Activated CD4-positive, alpha-beta T cell treated with anti-CD3 and anti-CD28 coated beads, Interleukin-2, amount 10 ng/mL, durations not matched to agents 24 days and 14 days (primary cell): Measurements from ENCODE around the gene PLPP1. TPM values are rescaled to one million over a fixed set of nuclear protein-coding genes. Genes with fewer than 3 reads are reported as not detected.
A peak's percentile ranks its signal among the peaks of the same experiment; 100 is the strongest.

Source experiments
- DNase-seq: peaks from one replicate; pipeline ENCODE4 v3.0.0; 2022
- H3K27ac Mint-ChIP-seq: one replicate; pipeline ENCODE4 v1.8.0; 2022; ENCODE audit warnings: mild to moderate bottlenecking, mixed read lengths
- H3K27me3 Mint-ChIP-seq: one replicate; pipeline ENCODE4 v1.8.0; 2022; ENCODE audit warnings: mixed read lengths
- H3K36me3 Mint-ChIP-seq: one replicate; pipeline ENCODE4 v1.8.0; 2022; ENCODE audit warnings: low read depth, mild to moderate bottlenecking, mixed read lengths
- H3K4me1 Mint-ChIP-seq: one replicate; pipeline ENCODE4 v1.8.0; 2021; ENCODE audit warnings: mixed read lengths
- H3K4me3 Mint-ChIP-seq: one replicate; pipeline ENCODE4 v1.8.0; 2022; ENCODE audit warnings: mild to moderate bottlenecking, moderate library complexity, mixed read lengths
- H3K9me3 Mint-ChIP-seq: one replicate; pipeline ENCODE4 v1.8.0; 2021; ENCODE audit warnings: mixed read lengths
- intact Hi-C: fragments of 100-400 bp; cut with micrococcal nuclease; formaldehyde crosslinking; loops from one replicate; pipeline ENCODE4 v1.15.1; 2023
- total RNA-seq: library from RNA; stranded (reverse); gene quantifications from 2 replicates; pipeline ENCODE4 v1.2.3, GENCODE V29; 2022

Gene PLPP1
- total RNA-seq, 1 donor from 2014 or later: 33.9 TPM

DNA sequence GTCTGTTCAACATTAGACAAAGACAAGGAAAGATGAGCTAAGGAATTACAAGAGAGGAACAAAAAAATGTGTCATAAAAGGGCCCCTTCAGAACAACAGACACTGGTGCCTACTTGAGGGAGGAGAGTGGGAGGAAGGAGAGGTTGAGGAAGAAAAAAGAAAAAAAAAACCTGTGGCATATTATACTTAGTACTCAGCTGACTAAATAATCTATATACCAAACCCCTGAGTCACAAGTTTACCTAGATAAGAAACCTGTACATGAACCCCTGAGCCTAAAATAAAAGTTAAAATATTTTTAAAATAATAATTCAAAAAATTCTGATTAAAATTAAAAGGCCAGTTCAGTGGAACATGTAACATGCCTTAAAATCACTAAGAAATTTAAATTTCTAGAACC lies 119.7 kb downstream of the PLPP1 start:
- Mint-ChIP-seq H3K27me3 (no peaks in the 10 kb centered on the region), H3K9me3 (no peaks in the 10 kb centered on the region), H3K4me1 (peaks cover 10% of the 10 kb centered on the region), H3K27ac (no peak overlapping the region), H3K4me3 (no peak overlapping the region), H3K36me3 (peaks cover 39% of the 10 kb centered on the region)
- no peak for DNase-seq
- intact Hi-C loops: loop anchor here (10.0 kb wide), 1 partner anchor 240 kb away; the partner anchor contains the start of gene CDC20B

DNA sequence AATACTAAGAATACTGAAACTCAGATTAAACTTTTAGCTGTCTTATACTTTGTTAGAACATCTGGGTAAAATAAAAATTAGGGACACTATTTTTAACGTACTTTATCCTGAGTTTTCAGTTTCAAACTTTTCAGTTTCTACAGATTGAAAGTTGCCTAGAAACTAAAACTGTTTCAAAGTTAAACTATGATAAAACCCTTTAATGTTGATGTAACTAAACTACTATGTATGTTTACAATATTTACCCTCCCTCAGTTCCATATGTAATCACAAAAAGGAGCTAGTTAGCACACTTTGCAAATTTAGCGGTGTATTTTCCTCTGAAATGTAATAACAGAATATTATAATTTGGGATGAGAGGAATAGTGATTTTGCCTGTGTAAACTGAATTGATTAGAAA lies 121.1 kb downstream of the PLPP1 start:
- no peaks in the 10 kb centered on the region for H3K9me3 Mint-ChIP-seq
- intact Hi-C loops: loop anchor here (10.0 kb wide), 1 partner anchor 239 kb away; the partner anchor contains the start of gene CDC20B
- H3K4me1 Mint-ChIP-seq: peaks cover 8% of the 10 kb centered on the region
- H3K4me3 Mint-ChIP-seq: no peak overlapping the region
- H3K27ac Mint-ChIP-seq: no peak overlapping the region
- H3K27me3 Mint-ChIP-seq: no peaks in the 10 kb centered on the region
- DNase-seq: no peak
- H3K36me3 Mint-ChIP-seq: peaks cover 36% of the 10 kb centered on the region

DNA sequence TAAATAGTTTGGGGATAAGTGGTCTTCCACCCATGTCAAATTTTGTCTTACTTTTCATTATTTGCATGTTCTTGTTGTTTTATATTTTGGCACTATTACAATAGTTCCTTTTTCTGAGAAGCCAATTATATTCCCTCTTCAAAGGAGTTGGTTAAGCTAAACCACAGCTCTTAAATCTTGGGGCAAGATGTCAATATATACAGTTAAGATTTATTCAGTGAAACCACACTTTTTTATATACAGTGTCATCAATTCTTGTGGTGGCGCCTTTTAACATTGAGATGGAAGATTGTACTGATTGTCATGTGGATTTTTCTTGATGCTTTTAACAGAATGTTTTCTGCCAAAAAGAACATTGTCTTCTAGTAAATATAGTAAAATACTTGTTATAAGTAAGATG lies 122.9 kb downstream of the PLPP1 start:
- Mint-ChIP-seq H3K4me3 (no peak overlapping the region), H3K27me3 (no peaks in the 10 kb centered on the region), H3K4me1 (peaks cover 8% of the 10 kb centered on the region), H3K27ac (no peak overlapping the region), H3K36me3 (peaks cover 40% of the 10 kb centered on the region), H3K9me3 (no peaks in the 10 kb centered on the region)
- no peak for DNase-seq
- intact Hi-C loops: loop anchor here (10.0 kb wide), 1 partner anchor 237 kb away; the partner anchor contains the start of gene CDC20B

DNA sequence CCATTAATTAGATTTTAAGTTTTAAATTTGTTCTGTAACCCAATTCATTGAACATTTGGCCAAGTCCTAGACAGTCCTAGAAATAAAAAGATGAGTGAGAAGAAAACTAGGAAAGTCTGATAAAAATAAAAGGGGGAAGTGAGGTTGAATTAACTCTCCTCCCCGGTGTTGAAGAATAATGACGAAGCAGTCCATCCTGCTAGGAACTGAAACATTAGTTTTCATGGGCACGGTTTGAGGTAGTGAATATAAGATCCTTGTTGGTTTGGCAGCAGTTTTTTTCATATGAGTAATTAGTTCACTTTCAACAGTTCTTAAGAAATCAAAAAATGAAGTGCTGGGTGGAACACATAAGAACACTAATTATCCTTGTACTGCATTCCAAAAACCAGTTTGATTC lies 123.9 kb downstream of the PLPP1 start:
- H3K4me3 Mint-ChIP-seq: no peak overlapping the region
- no peaks in the 10 kb centered on the region for H3K27me3 Mint-ChIP-seq
- intact Hi-C loops: loop anchor here (10.0 kb wide), 1 partner anchor 236 kb away; the partner anchor contains the start of gene CDC20B
- H3K4me1 Mint-ChIP-seq: peaks cover 8% of the 10 kb centered on the region
- no peaks in the 10 kb centered on the region for H3K9me3 Mint-ChIP-seq
- H3K36me3 Mint-ChIP-seq: peaks cover 37% of the 10 kb centered on the region
- H3K27ac Mint-ChIP-seq: no peak overlapping the region
- DNase-seq: no peak

DNA sequence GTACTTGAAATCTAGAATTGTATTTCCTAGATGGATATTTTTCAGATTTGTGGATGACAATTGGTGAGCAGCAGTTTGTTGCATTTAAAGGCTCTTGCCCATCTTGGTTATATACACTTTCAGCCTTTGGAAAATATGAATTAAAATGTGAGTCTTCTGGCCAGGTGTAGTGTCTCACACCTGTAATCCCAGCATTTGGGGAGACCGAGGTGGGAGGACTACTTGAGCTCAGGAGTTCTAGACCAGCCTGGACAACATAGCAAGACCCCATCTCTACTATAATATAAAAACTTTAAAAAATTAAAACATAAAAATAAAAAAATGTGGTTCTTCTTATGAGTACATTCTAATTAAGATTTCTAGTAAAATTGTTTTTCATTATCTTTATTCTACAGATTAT lies 125.0 kb downstream of the PLPP1 start:
- H3K27ac Mint-ChIP-seq: no peak overlapping the region
- H3K4me3 Mint-ChIP-seq: no peak overlapping the region
- peaks cover 6% of the 10 kb centered on the region for H3K4me1 Mint-ChIP-seq
- DNase-seq: no peak
- no peaks in the 10 kb centered on the region for H3K27me3 Mint-ChIP-seq
- no peaks in the 10 kb centered on the region for H3K9me3 Mint-ChIP-seq
- intact Hi-C loops: loop anchor here (10.0 kb wide), 1 partner anchor 235 kb away; the partner anchor contains the start of gene CDC20B
- peaks cover 34% of the 10 kb centered on the region for H3K36me3 Mint-ChIP-seq

DNA sequence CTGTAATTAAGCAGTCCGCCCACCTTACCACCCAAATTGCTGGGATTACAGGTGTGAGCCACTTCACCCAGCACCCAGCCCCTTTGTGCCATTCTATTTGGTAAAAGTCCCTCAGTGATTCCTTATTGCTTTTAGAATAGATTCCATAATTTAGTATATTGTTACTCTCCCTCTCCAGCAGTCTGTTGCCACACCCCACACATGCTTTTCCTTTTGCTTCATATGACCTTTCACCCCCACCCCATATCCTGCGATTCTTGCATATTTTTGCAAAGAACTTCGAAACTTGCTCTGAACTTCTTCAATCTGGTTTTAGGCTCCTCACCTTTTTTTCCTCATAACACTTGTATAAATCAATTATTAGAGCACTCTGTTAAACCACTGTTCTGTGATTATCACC lies 126.8 kb downstream of the PLPP1 start:
- intact Hi-C loops: loop anchor here (2.0 kb wide), 1 partner anchor 285 kb away; no protein-coding TSS in a partner anchor

DNA sequence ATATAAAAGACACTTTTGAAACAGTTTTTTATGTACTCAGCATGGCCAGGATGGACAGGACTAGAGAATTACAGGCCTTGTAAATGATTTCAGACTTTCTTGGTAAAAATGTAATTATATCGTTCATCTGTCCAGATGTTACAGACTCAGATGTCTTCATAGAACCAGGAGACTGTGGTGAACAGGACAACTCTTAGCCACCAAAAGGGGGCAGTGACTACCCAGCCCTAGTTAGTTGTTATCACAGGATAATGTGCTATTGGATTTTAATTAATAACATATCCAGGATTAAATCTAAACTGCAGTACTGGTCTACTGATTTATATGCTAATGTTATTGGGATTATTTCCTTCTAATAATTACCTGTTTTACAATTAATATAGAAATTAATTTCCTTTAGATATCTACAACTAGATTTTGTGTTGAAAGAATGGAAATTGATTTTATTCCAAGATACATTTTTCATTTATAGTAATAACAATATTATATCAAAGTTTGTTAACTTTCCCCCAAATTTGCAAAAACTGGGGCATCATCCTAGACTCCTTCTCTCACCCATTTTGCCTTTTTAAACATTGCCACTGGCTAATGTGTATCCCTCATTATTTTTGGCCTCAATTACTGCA lies 127.6 kb downstream of the PLPP1 start:
- Mint-ChIP-seq H3K27ac (no peak overlapping the region), H3K9me3 (no peaks in the 10 kb centered on the region), H3K4me1 (peaks cover 6% of the 10 kb centered on the region), H3K4me3 (no peak overlapping the region), H3K36me3 (peaks cover 27% of the 10 kb centered on the region), H3K27me3 (no peaks in the 10 kb centered on the region)
- intact Hi-C loops: loop anchor here (2.0 kb wide), 1 partner anchor 286 kb away; no protein-coding TSS in a partner anchor
- DNase-seq: peak; percentile 65

More for the DNA sequence above, 126.8 kb downstream of the PLPP1 start:
- peaks cover 6% of the 10 kb centered on the region for H3K4me1 Mint-ChIP-seq
- no peaks in the 10 kb centered on the region for H3K27me3 Mint-ChIP-seq
- H3K27ac Mint-ChIP-seq: no peak overlapping the region
- no peak for DNase-seq
- peaks cover 27% of the 10 kb centered on the region for H3K36me3 Mint-ChIP-seq
- H3K9me3 Mint-ChIP-seq: no peaks in the 10 kb centered on the region
- H3K4me3 Mint-ChIP-seq: no peak overlapping the region

DNA sequence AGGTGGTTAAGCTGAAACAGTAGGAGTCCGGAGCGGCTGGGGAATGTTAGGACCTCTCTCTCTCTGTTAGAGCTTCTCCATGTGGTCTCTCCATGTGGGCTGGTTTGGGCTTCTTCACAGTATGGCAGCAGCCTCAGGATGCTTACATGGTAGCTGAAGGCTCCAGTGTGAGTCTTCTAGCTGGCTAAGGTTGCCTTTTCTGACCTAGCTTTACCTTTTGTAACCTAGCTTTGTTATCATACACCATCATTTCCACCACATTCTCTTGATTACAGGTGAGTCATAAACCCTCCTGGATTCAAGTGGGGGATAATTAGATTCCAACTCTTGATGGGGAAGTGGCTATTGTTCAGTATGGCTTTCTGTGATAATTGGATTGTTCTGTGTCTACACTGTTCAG lies 128.5 kb downstream of the PLPP1 start:
- peaks cover 32% of the 10 kb centered on the region for H3K36me3 Mint-ChIP-seq
- intact Hi-C loops: loop anchor here (2.0 kb wide), 1 partner anchor 287 kb away; no protein-coding TSS in a partner anchor
- H3K4me3 Mint-ChIP-seq: no peak overlapping the region
- no peak overlapping the region for H3K27ac Mint-ChIP-seq
- no peak for DNase-seq
- no peaks in the 10 kb centered on the region for H3K27me3 Mint-ChIP-seq
- peaks cover 3% of the 10 kb centered on the region for H3K4me1 Mint-ChIP-seq
- H3K9me3 Mint-ChIP-seq: no peaks in the 10 kb centered on the region

DNA sequence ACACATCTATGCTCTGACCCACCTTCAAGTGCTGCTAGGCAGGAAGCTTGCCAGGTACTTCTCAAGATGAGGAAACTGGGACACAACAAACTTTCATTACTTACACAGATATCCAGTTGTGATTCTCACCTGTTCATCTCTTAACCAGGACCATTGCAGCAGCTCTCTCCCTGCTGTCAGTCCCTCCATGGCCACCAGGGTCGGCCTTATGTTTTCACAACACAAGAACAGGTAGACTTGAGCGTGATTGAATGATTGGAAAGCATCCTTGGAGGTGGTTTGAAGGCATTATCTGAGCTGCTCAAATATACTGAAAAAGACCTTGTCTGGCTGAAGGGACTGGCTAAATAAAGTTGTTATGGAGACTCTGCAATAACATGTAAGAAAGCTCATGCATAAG lies 132.6 kb downstream of the PLPP1 start:
- Mint-ChIP-seq H3K27me3 (no peaks in the 10 kb centered on the region), H3K4me3 (no peak overlapping the region)
- DNase-seq: no peak

DNA sequence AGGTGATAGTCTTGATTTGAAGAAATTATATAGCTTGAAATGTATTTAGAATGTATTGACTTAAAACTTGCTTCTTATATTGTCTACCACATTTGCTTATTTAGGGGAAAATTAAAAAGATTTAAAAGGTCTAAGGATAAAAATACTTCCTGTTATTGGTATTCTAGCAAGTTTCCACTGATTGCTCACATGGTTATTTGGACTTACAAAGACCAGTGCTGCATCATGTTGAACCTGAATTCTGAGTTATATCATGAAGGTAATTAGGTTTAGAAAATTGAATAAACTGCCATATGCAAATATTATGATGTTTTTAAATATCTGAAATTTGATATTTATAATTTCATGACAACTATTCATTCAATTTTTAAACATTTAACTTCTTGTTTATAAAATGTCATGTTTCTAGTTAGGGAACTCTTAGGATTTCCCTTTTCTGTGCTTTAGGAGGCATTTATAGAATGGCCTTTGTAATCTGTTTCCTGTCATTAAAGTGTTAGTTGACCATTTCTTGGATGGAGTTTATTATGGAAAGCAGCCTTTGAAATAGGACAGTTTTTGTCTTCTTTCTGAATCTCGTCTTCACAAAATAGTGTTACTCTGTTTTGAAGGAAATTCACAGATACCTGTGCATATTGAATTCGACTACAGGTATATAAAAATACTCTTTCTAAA lies 141.1 kb downstream of the PLPP1 start:
- Mint-ChIP-seq H3K4me1 (peaks cover 4% of the 10 kb centered on the region), H3K27ac (no peak overlapping the region)

More for the DNA sequence above, 132.6 kb downstream of the PLPP1 start:
- no peaks in the 10 kb centered on the region for H3K4me1 Mint-ChIP-seq
- intact Hi-C loops: no loop called here
- H3K9me3 Mint-ChIP-seq: no peaks in the 10 kb centered on the region
- H3K36me3 Mint-ChIP-seq: peaks cover 26% of the 10 kb centered on the region
- H3K27ac Mint-ChIP-seq: no peak overlapping the region

DNA sequence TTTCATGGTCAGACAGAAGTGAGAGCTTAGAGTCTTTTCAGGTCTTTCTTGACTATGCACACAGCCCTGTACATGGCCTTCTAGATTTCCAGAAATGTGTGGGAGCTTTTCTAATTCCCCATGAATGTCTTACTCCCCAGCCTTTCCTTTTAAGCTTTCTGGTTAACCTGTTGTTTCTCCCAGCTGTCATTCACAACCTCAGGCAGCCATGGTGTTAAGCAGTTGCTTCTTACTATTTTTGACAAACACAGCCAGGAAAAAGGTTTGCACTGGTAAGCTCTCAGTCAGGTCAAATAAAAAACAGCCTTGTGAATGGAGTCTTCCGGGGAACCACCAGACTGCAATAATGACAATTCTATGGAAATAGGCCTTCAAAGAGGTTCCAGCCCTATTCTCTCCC lies 142.1 kb downstream of the PLPP1 start:
- H3K4me1 Mint-ChIP-seq: peaks cover 4% of the 10 kb centered on the region
- peaks cover 66% of the 10 kb centered on the region for H3K36me3 Mint-ChIP-seq
- H3K9me3 Mint-ChIP-seq: peaks cover 3% of the 10 kb centered on the region
- intact Hi-C loops: loop anchor here (10.0 kb wide), 1 partner anchor 48 kb away; no protein-coding TSS in a partner anchor
- no peak overlapping the region for H3K4me3 Mint-ChIP-seq
- H3K27ac Mint-ChIP-seq: no peak overlapping the region
- DNase-seq: no peak
- no peaks in the 10 kb centered on the region for H3K27me3 Mint-ChIP-seq

More for the DNA sequence above, 141.1 kb downstream of the PLPP1 start:
- peaks cover 62% of the 10 kb centered on the region for H3K36me3 Mint-ChIP-seq
- no peak overlapping the region for H3K4me3 Mint-ChIP-seq
- intact Hi-C loops: loop anchor here (10.0 kb wide), 1 partner anchor 49 kb away; no protein-coding TSS in a partner anchor
- DNase-seq: no peak
- no peaks in the 10 kb centered on the region for H3K27me3 Mint-ChIP-seq
- peaks cover 3% of the 10 kb centered on the region for H3K9me3 Mint-ChIP-seq

DNA sequence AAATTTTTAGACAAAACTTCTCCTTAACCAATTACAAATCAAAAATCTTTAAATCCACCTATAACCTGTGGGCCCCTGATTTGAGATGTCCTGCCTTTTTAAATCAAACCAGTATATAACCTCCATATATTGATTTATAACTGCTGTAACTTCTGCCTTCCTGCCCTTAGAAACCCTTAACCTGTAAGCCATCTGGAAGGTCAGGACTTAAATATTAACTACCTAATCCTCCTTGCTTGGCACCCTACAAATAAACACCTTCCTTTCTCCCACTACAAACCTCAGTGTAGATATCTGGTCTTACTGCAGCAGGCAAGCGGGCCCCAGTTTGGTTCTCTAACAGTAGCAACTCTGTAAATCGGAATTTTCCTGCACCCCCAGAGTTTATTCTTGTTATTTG lies 143.1 kb downstream of the PLPP1 start:
- intact Hi-C loops: loop anchor here (10.0 kb wide), 1 partner anchor 47 kb away; no protein-coding TSS in a partner anchor

DNA sequence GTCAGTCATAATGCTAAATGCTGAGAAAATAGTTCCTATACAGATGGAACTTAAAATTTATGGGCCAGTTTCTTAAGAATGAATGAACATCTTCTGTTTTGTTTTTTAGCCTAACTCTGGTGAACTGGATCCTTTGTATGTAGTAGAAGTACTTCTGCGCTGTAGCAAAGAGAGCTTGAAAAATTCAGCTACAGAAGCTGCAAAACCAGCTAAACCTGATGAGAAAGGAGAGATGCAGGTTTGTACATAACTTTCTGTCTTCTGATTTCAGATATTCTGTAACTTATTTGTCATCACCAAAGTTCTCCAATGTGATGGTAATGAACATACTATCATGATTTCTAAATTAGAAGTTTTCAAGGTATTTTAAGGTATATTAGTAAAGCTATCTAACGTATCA lies 146.9 kb downstream of the PLPP1 start:
- DNase-seq: no peak
- H3K4me3 Mint-ChIP-seq: no peak overlapping the region
- peaks cover 12% of the 10 kb centered on the region for H3K9me3 Mint-ChIP-seq
- H3K27ac Mint-ChIP-seq: no peak overlapping the region
- H3K36me3 Mint-ChIP-seq: peaks cover 70% of the 10 kb centered on the region
- peaks cover 18% of the 10 kb centered on the region for H3K4me1 Mint-ChIP-seq
- H3K27me3 Mint-ChIP-seq: no peaks in the 10 kb centered on the region
- intact Hi-C loops: no loop called here

More for the DNA sequence above, 143.1 kb downstream of the PLPP1 start:
- H3K36me3 Mint-ChIP-seq: peaks cover 64% of the 10 kb centered on the region
- H3K4me1 Mint-ChIP-seq: peaks cover 4% of the 10 kb centered on the region
- no peak overlapping the region for H3K27ac Mint-ChIP-seq
- no peaks in the 10 kb centered on the region for H3K27me3 Mint-ChIP-seq
- H3K9me3 Mint-ChIP-seq: peaks cover 3% of the 10 kb centered on the region
- H3K4me3 Mint-ChIP-seq: no peak overlapping the region
- DNase-seq: no peak

DNA sequence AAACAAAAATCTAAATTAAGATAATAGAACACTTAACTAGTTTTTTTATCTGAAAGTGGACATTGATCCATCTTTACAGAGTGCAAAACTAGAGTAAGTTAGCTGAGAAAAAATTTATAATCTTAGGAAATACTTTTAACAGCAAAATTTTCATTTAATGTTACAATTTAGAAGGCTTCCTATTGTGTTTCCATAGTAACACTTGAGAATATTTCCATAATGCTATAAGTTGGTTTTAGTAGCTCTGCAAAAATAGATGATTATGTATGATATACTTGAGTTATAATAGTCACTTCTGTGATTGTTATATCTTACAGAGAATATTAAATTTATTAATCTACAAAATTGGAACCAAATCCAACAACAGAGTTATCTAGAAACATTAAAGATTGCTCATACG lies 148.4 kb downstream of the PLPP1 start:
- intact Hi-C loops: no loop called here
- Mint-ChIP-seq H3K27ac (no peak overlapping the region), H3K4me1 (peaks cover 18% of the 10 kb centered on the region)

More for the DNA sequence above, 148.4 kb downstream of the PLPP1 start:
- DNase-seq: no peak
- Mint-ChIP-seq H3K27me3 (no peaks in the 10 kb centered on the region), H3K9me3 (peaks cover 9% of the 10 kb centered on the region), H3K36me3 (peaks cover 70% of the 10 kb centered on the region), H3K4me3 (no peak overlapping the region)
